Smooth muscle cell (in vitro differentiated cells): Measurements from ENCODE around the gene DCC. TPM values are rescaled to one million over a fixed set of nuclear protein-coding genes. Genes with fewer than 3 reads are reported as not detected.

Experiments
- DNase-seq: peaks from one replicate; lab custom pipeline; 2025; ENCODE audit not compliant: unreplicated experiment; lab: John Stamatoyannopoulos, UW
- H2AFZ ChIP-seq: fragments of 200-600 bp; sonication (generic); 2 replicates; pipeline ENCODE4 v1.6.0; 2016; ENCODE audit warnings: antibody characterized with exemption, low read depth, mild to moderate bottlenecking
- H3F3A ChIP-seq: fragments of 200-600 bp; sonication (generic); 2 replicates; pipeline ENCODE4 v1.6.0; 2017; ENCODE audit warnings: antibody characterized with exemption, low read depth
- H3K27ac ChIP-seq: fragments of 200-600 bp; sonication (generic); 2 replicates; pipeline ENCODE4 v1.5.1; 2016; ENCODE audit warnings: low read depth, mild to moderate bottlenecking
- H3K27me3 ChIP-seq: fragments of 200-600 bp; sonication (generic); 2 replicates; pipeline ENCODE4 v1.6.1; 2016; ENCODE audit warnings: low read depth, mild to moderate bottlenecking
- H3K36me3 ChIP-seq: fragments of 200-600 bp; sonication (generic); 2 replicates; pipeline ENCODE4 v1.5.1; 2016; ENCODE audit warnings: low read depth
- H3K4me1 ChIP-seq: fragments of 200-600 bp; sonication (generic); 2 replicates; pipeline ENCODE4 v1.5.1; 2016; ENCODE audit warnings: low read depth
- H3K4me2 ChIP-seq: fragments of 200-600 bp; sonication (generic); 2 replicates; pipeline ENCODE4 v1.6.0; 2016; ENCODE audit warnings: mild to moderate bottlenecking
- H3K4me3 ChIP-seq: fragments of 200-600 bp; sonication (generic); 2 replicates; pipeline ENCODE4 v1.5.1; 2016; ENCODE audit warnings: mild to moderate bottlenecking
- H3K79me2 ChIP-seq: fragments of 200-600 bp; sonication (generic); 2 replicates; pipeline ENCODE4 v1.6.0; 2016; ENCODE audit warnings: low read depth, mild to moderate bottlenecking
- H3K9ac ChIP-seq: fragments of 200-600 bp; sonication (generic); 2 replicates; pipeline ENCODE4 v1.6.0; 2016; ENCODE audit warnings: low read depth
- H3K9me3 ChIP-seq: fragments of 200-600 bp; sonication (generic); replicated peaks from 2 replicates; pipeline ENCODE4 v1.5.1; 2016; ENCODE audit warnings: low read depth
- H4K20me1 ChIP-seq: fragments of 200-600 bp; sonication (generic); 2 replicates; pipeline ENCODE4 v1.6.0; 2016; ENCODE audit warnings: low read depth
- WGBS: methylation state at CpG from one replicate; pipeline ENCODE4 v1.1.7; 2016; ENCODE audit warnings: low lambda C conversion rate; 5-methylcytosine and 5-hydroxymethylcytosine counted together
- polyA plus RNA-seq: library from polyadenylated mRNA; unstranded; fragments of >200 nt; fragmentation: Nextera tagmentation; extraction: Ambion mirVana; gene quantifications from 2 replicates; pipeline ENCODE4 v1.2.1, GENCODE V29; 2016
- total RNA-seq: library from RNA; depleted of rRNA; stranded (reverse); fragments of >200 nt; gene quantifications from 2 replicates; pipeline ENCODE4 v1.2.3, GENCODE V29; 2014
- TF ChIP-seq, protein P1 (sequence below): fragments of 200-600 bp; sonication (generic); IDR thresholded peaks from 2 replicates; pipeline ENCODE4 v1.5.1; 2017; ENCODE audit warnings: borderline replicate concordance, mild to moderate bottlenecking, antibody characterized with exemption; ENCODE audit not compliant: insufficient read depth, poor library complexity, severe bottlenecking

The DCC gene
- total and polyA plus RNA-seq, 2 experiments from 2014 or later: not detected

DNA sequence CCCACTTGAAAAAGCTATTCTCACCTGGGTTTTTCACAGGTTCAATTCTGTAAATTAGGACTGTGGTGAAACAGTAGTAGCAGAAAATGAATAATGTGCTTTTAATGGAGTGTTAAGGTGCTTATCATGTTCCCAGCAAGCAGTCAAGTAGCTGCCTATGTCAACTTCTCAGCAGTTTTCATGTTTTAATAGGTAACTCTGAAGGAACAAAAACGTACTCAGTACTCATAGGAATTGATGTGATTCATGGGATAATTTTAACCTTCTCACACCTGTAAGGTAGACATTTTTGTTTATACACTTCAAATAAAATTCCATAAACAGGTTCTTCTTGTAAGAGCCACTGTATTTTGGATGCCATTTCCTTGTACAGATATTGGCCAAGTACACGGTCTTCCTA lies 1082.9 kb downstream of the DCC start:
- Histone ChIP-seq H3K27ac (no peak overlapping the region), H3K79me2 (no peaks in the 10 kb centered on the region), H3F3A (no peaks in the 10 kb centered on the region), H3K4me2 (no peak overlapping the region), H3K4me3 (no peak overlapping the region), H3K27me3 (no peaks in the 10 kb centered on the region), H4K20me1 (no peaks in the 10 kb centered on the region), H3K4me1 (no peaks in the 10 kb centered on the region), H3K9me3 (no peaks in the 10 kb centered on the region), H3K36me3 (no peaks in the 10 kb centered on the region), H2AFZ (no peak overlapping the region), H3K9ac (no peak overlapping the region)
- 66% methylated on average over 2 of the region's 2 CpGs for WGBS
- DNase-seq: no peak
- TF ChIP-seq, protein P1, sequence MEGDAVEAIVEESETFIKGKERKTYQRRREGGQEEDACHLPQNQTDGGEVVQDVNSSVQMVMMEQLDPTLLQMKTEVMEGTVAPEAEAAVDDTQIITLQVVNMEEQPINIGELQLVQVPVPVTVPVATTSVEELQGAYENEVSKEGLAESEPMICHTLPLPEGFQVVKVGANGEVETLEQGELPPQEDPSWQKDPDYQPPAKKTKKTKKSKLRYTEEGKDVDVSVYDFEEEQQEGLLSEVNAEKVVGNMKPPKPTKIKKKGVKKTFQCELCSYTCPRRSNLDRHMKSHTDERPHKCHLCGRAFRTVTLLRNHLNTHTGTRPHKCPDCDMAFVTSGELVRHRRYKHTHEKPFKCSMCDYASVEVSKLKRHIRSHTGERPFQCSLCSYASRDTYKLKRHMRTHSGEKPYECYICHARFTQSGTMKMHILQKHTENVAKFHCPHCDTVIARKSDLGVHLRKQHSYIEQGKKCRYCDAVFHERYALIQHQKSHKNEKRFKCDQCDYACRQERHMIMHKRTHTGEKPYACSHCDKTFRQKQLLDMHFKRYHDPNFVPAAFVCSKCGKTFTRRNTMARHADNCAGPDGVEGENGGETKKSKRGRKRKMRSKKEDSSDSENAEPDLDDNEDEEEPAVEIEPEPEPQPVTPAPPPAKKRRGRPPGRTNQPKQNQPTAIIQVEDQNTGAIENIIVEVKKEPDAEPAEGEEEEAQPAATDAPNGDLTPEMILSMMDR: no peak

DNA sequence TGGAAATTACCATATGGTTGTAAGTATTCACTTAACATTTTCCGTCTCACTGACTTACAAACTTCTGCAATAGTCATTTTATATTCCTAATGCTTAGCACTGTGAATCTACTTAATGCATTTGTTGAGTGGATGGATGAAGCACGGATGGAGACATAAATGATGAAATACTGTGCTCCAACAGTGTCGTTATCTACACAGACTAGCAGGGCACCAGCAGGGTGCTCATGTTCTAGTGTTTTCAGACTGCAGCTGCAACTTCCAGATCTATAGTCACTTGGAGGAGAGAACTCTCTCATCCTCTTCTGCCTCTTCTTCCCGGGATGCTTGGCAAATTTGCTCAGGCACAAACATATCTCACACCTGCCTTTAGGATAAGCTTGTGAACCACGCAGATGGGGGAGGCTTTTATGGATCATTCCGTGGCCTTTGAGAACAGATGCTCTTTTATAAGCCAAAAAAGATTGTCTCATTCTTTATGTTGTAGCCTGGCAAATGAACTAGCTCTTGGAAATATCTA lies 1086.7 kb downstream of the DCC start:
- no peak overlapping the region for H3K4me3 ChIP-seq
- H3F3A ChIP-seq: no peaks in the 10 kb centered on the region
- no peaks in the 10 kb centered on the region for H3K27me3 ChIP-seq
- no peak for DNase-seq
- no peak overlapping the region for H3K27ac ChIP-seq
- no peak overlapping the region for H3K4me2 ChIP-seq
- 55% methylated on average over 6 of the region's 6 CpGs for WGBS
- H3K79me2 ChIP-seq: no peaks in the 10 kb centered on the region
- no peak overlapping the region for H3K9ac ChIP-seq
- no peaks in the 10 kb centered on the region for H3K9me3 ChIP-seq
- H4K20me1 ChIP-seq: no peaks in the 10 kb centered on the region
- no peak overlapping the region for H2AFZ ChIP-seq
- H3K4me1 ChIP-seq: no peaks in the 10 kb centered on the region
- no peaks in the 10 kb centered on the region for H3K36me3 ChIP-seq
- TF ChIP-seq, protein P1: no peak

DNA sequence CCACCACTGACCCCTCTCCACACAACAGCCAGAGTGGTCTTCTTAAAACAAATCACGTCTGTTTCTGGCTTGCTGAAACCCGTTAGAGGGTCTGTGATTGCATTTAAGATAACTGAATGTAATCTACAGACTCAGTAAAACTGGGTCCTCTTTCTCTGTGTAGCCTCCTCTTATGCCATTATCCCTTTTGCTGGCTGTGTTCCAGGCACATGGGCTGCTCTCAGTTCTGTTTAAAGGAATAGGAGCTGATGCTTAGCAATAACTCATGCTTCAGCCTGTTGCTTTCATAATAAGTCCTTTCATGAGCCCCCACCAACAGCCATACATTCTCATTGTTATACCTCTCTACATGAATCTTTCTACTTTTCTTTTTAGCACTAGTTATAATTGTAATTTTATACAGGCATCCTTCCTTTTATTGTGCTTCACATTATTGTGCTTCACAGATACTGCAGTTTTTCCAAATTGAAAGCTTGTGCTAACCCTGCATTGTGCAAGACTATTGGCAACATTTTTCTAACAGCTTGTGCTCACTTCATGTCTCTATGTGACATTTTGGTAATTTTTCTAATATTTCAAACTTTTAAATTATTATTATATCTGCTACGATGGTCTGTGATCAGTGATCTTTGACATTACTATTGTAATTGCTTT lies 1101.9 kb downstream of the DCC start:
- 60% methylated on average over 3 of the region's 3 CpGs for WGBS
- TF ChIP-seq, protein P1: no peak
- H3K27ac ChIP-seq: no peak overlapping the region
- no peak overlapping the region for H2AFZ ChIP-seq
- H3K79me2 ChIP-seq: no peaks in the 10 kb centered on the region
- no peaks in the 10 kb centered on the region for H3F3A ChIP-seq
- no peak for DNase-seq
- H4K20me1 ChIP-seq: no peaks in the 10 kb centered on the region
- H3K36me3 ChIP-seq: no peaks in the 10 kb centered on the region
- H3K9me3 ChIP-seq: no peaks in the 10 kb centered on the region
- H3K4me1 ChIP-seq: no peaks in the 10 kb centered on the region
- no peak overlapping the region for H3K9ac ChIP-seq
- no peak overlapping the region for H3K4me2 ChIP-seq
- no peak overlapping the region for H3K4me3 ChIP-seq
- no peaks in the 10 kb centered on the region for H3K27me3 ChIP-seq

DNA sequence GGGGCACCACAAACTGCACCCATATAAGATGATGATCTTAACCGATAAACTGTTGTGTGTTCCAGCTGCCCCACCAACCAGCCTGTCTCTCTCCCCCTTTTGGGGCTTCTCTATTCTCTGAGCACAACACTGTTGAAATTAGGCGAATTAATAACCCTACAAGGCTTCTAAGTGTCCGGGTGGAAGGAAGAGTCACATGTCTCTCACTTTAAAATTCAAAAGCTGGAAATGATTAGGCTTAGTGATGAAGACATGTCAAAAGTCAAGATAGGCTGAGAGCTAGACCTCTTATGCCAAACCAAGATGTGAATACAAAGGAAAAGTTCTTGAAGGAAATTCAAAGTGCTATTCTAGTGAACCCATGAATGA lies 1102.4 kb downstream of the DCC start:
- H3K4me3 ChIP-seq: no peak overlapping the region
- H3K36me3 ChIP-seq: no peaks in the 10 kb centered on the region
- no peaks in the 10 kb centered on the region for H3K9me3 ChIP-seq
- H3K9ac ChIP-seq: no peak overlapping the region
- H3K27me3 ChIP-seq: no peaks in the 10 kb centered on the region
- DNase-seq: no peak
- H4K20me1 ChIP-seq: no peaks in the 10 kb centered on the region
- 81% methylated on average over 3 of the region's 3 CpGs for WGBS
- H3K4me2 ChIP-seq: no peak overlapping the region
- H3K27ac ChIP-seq: no peak overlapping the region
- no peaks in the 10 kb centered on the region for H3F3A ChIP-seq
- H3K79me2 ChIP-seq: no peaks in the 10 kb centered on the region
- TF ChIP-seq, protein P1: no peak
- H3K4me1 ChIP-seq: no peaks in the 10 kb centered on the region
- H2AFZ ChIP-seq: no peak overlapping the region
